Common myeloid progenitor, CD34-positive (primary cell): Measurements from ENCODE around the gene TSC22D2.

Experiments
- CTCF ChIA-PET: fragments of 350-600 bp; sonication (Branson Sonifier 250); formaldehyde crosslinking; loops from one replicate; lab custom pipeline; 2021; ENCODE audit warnings: antibody characterized with exemption; lab: Charles Lee
- POLR2A ChIA-PET: fragments of 350-600 bp; sonication (Branson Sonifier 250); formaldehyde crosslinking; loops from one replicate; lab custom pipeline; 2021; ENCODE audit warnings: antibody characterized with exemption; lab: Charles Lee
- DNase-seq, 3 donors: peaks; one replicate each; pipeline versions ENCODE4 v3.0.0 to v3.0.0-alpha.2; 2013
- H3K27ac ChIP-seq, 2 experiments: 1 replicate in 1 of 2; 2 replicates in 1 of 2; pipeline ENCODE4 v1.7.0; 2013; ENCODE audit warnings: inconsistent platforms in 2 of 2, low read length in 2 of 2, mild to moderate bottlenecking in 2 of 2, low read depth in 1 of 2, moderate library complexity in 1 of 2; ENCODE audit not compliant: severe bottlenecking in 2 of 2, insufficient read depth in 1 of 2, poor library complexity in 1 of 2
- H3K27me3 ChIP-seq, 5 experiments: replicated peaks in 2 of 5; 1 replicate in 3 of 5; 2 replicates in 2 of 5; pipeline versions ENCODE4 v1.6.1 to v1.7.0; 2013; ENCODE audit warnings: low read length in 4 of 5, mild to moderate bottlenecking in 2 of 5, moderate library complexity in 2 of 5, inconsistent platforms in 1 of 5; ENCODE audit not compliant: insufficient read depth in 5 of 5, control insufficient read depth in 4 of 5
- H3K36me3 ChIP-seq, 4 experiments: 1 replicate in 2 of 4; 2 replicates in 2 of 4; pipeline versions ENCODE4 v1.6.1 to v1.7.0; 2013; ENCODE audit warnings: low read length in 3 of 4, control low read depth in 1 of 4, mild to moderate bottlenecking in 1 of 4; ENCODE audit not compliant: control insufficient read depth in 4 of 4, insufficient read depth in 4 of 4
- H3K4me1 ChIP-seq, 4 experiments: 1 replicate in 3 of 4; 2 replicates in 1 of 4; pipeline versions ENCODE4 v1.6.1 to v1.7.1; 2013; ENCODE audit warnings: low read length in 3 of 4, mild to moderate bottlenecking in 3 of 4, control low read depth in 1 of 4, inconsistent platforms in 1 of 4, moderate library complexity in 1 of 4; ENCODE audit not compliant: control insufficient read depth in 4 of 4, insufficient read depth in 4 of 4; ENCODE audit errors: control extremely low read depth in 1 of 4
- H3K4me3 ChIP-seq, 7 experiments: 1 replicate in 4 of 7; 2 replicates in 3 of 7; pipeline versions ENCODE4 v1.5.1 to v1.7.0; 2013; ENCODE audit warnings: mild to moderate bottlenecking in 7 of 7, low read length in 6 of 7, moderate library complexity in 6 of 7, inconsistent platforms in 2 of 7, low read depth in 2 of 7, control low read depth in 1 of 7; ENCODE audit not compliant: insufficient read depth in 4 of 7, control insufficient read depth in 1 of 7; ENCODE audit errors: extremely low read depth in 1 of 7
- H3K9me3 ChIP-seq, 5 experiments: 1 replicate in 4 of 5; 2 replicates in 1 of 5; pipeline versions ENCODE4 v1.6.1 to v1.7.1; 2013; ENCODE audit warnings: low read length in 4 of 5, mild to moderate bottlenecking in 2 of 5, inconsistent platforms in 1 of 5, low read depth in 1 of 5, moderate library complexity in 1 of 5; ENCODE audit not compliant: control insufficient read depth in 4 of 5, insufficient read depth in 2 of 5; ENCODE audit errors: control extremely low read depth in 1 of 5
- WGBS: methylation state at CpG from one replicate; pipeline ENCODE4 v1.1.5; 2013; ENCODE audit not compliant: insufficient coverage; 5-methylcytosine and 5-hydroxymethylcytosine counted together

TSC22D2 gene

DNA sequence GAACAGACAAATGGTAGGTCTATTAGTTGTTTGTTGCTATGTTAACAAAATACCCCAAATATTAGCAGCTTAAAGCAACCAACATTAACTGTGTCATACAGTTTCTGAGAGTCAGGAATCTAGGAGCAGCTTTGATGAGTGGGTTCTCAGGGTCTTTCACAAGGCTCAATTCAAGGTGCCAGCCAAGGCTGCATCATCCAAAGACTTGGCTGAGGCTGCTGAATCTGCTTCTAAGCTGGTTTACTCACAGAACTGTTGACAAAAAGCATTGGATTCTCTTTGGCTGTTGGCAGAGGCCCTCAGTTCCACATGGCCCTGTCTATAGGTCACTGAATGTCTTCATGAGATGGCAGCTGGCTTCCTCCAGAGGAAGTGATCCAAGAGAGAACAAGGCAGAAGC lies 40.3 kb upstream of the TSC22D2 start:
- CTCF ChIA-PET = interaction anchor here (0.9 to 1.2 kb wide), 3 partner anchors 18 to 26 kb away, joined by 3 read pairs; no protein-coding TSS in a partner anchor

DNA sequence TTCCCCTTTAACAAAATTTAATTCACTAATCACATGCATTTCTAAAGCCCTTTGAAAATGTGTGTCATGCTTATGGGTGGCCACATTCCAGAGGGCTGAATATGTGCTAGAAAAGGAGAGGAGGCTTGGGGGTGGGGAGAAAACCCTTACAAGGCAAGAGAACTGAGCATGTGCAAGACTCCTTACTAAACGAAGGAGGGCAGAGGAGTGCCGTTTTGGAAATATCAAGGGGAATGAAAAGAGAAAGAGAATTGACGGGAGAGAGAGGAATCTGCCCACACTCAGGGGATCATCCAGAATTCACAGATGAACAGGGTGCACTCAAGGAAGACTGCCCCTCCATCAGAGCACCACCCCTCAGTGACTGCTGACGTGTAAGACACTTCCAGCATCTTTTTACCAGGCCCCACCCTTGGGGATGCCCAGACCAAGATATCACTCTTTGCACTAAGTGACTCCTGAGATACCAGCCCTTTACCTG lies 37.9 kb upstream of the TSC22D2 start:
- peaks cover 0 to 3% (median 0%) of the 10 kb centered on the region in 5 experiments for H3K9me3 ChIP-seq
- H3K4me3 ChIP-seq = no peak overlapping the region
- POLR2A ChIA-PET = no interaction called here
- no peak overlapping the region for H3K27ac ChIP-seq
- H3K36me3 ChIP-seq = no peaks in the 10 kb centered on the region
- WGBS = 92% methylated on average over 2 of the region's 4 CpGs
- no peaks in the 10 kb centered on the region for H3K27me3 ChIP-seq
- H3K4me1 ChIP-seq = no peaks in the 10 kb centered on the region
- CTCF ChIA-PET = no interaction called here
- DNase-seq = no peak

More for the DNA sequence above, 40.3 kb upstream of the TSC22D2 start:
- no peaks in the 10 kb centered on the region for H3K4me1 ChIP-seq
- DNase-seq = no peak
- no peaks in the 10 kb centered on the region for H3K36me3 ChIP-seq
- no peaks in the 10 kb centered on the region for H3K9me3 ChIP-seq
- POLR2A ChIA-PET = no interaction called here
- no peak overlapping the region for H3K27ac ChIP-seq
- H3K27me3 ChIP-seq = no peaks in the 10 kb centered on the region
- no peak overlapping the region for H3K4me3 ChIP-seq

DNA sequence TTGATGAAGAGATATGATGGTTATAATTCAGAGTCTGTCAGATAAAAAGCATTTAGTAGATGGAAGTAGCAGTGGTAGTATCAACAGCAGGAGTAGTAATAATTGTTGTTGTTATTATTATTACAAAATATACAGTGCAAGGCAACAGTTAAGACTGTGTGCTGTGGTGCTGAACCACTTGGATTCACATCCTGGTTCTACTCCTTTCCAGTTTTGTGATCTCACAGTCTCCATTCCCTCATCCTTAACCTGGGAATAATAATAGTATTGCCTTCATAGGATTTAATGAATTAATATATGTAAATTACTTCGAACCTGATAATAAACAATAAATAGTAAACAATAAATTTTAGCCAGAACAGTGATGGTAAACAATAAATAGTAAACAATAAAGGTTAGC lies 37.1 kb upstream of the TSC22D2 start:
- H3K4me3 ChIP-seq = no peak overlapping the region
- H3K36me3 ChIP-seq = no peaks in the 10 kb centered on the region
- H3K27ac ChIP-seq = no peak overlapping the region
- WGBS = no CpG with 5 or more reads among the region's 1 CpG
- peaks cover 0 to 3% (median 0%) of the 10 kb centered on the region in 5 experiments for H3K9me3 ChIP-seq
- ChIA-PET CTCF (no interaction called here), POLR2A (no interaction called here)
- H3K4me1 ChIP-seq = no peaks in the 10 kb centered on the region
- no peak for DNase-seq
- H3K27me3 ChIP-seq = no peaks in the 10 kb centered on the region

DNA sequence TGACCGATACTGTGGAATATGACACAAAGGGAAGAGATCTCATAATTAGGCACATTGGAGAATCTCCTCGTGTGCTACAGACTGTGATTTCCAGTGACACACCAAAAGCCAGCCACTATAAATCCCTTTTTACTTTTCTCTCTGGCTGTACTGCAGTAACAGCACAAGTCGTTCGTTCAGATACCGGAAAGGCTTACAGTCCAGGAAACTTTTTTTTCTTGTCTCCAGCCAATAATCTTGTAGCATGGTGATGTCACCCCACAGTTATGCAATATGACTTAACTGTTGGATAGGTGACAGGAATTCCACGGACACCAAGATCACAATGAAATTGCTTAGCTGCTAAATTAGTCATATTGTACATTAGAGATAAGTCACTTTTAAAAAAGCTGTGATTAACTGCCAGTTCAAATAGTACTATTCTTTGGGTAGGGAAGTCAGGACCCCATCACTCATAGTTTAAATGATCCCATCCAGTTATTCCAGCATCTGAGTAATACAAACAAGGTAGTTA lies 36.3 kb upstream of the TSC22D2 start:
- no peaks in the 10 kb centered on the region for H3K27me3 ChIP-seq
- 100% methylated on average over 3 of the region's 6 CpGs for WGBS
- POLR2A ChIA-PET = interaction anchor here (1.2 kb wide), 1 partner anchor 36 kb away, joined by 4 read pairs; the partner anchor contains the start of gene TSC22D2
- no peak overlapping the region for H3K27ac ChIP-seq
- H3K4me1 ChIP-seq = no peaks in the 10 kb centered on the region
- H3K9me3 ChIP-seq = peaks cover 0 to 3% (median 0%) of the 10 kb centered on the region in 5 experiments
- no peak overlapping the region for H3K4me3 ChIP-seq
- H3K36me3 ChIP-seq = no peaks in the 10 kb centered on the region
- peak in 2 of 3 donors; percentile 20 to 22 for DNase-seq
- CTCF ChIA-PET = no interaction called here

DNA sequence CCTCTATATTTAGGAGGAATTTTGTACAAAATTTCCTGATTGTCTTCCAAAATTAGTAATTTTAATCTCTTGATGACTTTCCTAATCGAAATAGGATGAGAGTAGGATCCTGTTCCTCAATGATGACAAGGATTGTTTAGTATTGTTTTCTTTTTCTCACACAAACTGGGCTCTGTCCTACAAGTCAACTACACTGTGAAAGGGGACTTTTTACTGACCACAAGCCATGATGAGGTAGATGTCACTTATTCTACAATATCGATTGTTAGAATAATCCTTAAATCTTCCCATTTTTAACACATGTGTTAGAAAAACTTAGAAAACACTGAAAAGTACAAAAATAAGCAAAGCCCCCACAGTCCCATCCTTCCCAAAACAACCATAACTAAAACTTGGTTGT lies 35.8 kb upstream of the TSC22D2 start:
- no peak for DNase-seq
- Histone ChIP-seq H3K27me3 (no peaks in the 10 kb centered on the region), H3K27ac (no peak overlapping the region), H3K36me3 (no peaks in the 10 kb centered on the region), H3K4me1 (no peaks in the 10 kb centered on the region), H3K9me3 (peaks cover 0 to 3% (median 0%) of the 10 kb centered on the region in 5 experiments), H3K4me3 (no peak overlapping the region)
- 100% methylated on average over 1 of the region's 2 CpGs for WGBS
- POLR2A ChIA-PET = interaction anchor here (1.2 kb wide), 1 partner anchor 36 kb away, joined by 4 read pairs; the partner anchor contains the start of gene TSC22D2
- CTCF ChIA-PET = interaction anchor here (1.5 kb wide), 1 partner anchor 10 kb away, joined by 3 read pairs; no protein-coding TSS in a partner anchor

DNA sequence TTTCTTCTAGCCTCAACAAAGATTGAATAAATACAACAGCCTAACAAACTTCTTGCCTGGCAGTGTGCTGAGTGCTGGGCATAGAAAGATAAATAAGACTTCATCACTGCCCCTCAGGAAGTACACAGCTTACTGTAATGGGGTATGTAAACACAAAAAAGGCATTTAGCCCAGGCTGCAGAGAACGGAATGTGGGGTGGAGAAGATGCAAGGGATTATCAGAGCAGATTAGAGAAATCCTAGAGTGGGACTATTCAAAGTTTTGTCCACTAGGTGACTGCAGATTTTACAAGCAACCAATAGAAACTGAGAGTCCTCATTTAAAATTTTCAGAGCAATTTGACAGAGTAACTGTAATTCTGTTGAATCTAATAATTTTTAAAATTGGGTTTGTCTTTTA lies 35.4 kb upstream of the TSC22D2 start:
- CTCF ChIA-PET = interaction anchor here (1.5 kb wide), 1 partner anchor 10 kb away, joined by 3 read pairs; no protein-coding TSS in a partner anchor
- H3K27ac ChIP-seq = no peak overlapping the region
- 100% methylated on average over 1 of the region's 1 CpG for WGBS
- H3K9me3 ChIP-seq = peaks cover 0 to 3% (median 0%) of the 10 kb centered on the region in 5 experiments
- DNase-seq = no peak
- POLR2A ChIA-PET = interaction anchor here (1.2 kb wide), 1 partner anchor 35 kb away, joined by 4 read pairs; the partner anchor contains the start of gene TSC22D2
- H3K4me3 ChIP-seq = no peak overlapping the region
- no peaks in the 10 kb centered on the region for H3K4me1 ChIP-seq
- H3K36me3 ChIP-seq = no peaks in the 10 kb centered on the region
- H3K27me3 ChIP-seq = no peaks in the 10 kb centered on the region

DNA sequence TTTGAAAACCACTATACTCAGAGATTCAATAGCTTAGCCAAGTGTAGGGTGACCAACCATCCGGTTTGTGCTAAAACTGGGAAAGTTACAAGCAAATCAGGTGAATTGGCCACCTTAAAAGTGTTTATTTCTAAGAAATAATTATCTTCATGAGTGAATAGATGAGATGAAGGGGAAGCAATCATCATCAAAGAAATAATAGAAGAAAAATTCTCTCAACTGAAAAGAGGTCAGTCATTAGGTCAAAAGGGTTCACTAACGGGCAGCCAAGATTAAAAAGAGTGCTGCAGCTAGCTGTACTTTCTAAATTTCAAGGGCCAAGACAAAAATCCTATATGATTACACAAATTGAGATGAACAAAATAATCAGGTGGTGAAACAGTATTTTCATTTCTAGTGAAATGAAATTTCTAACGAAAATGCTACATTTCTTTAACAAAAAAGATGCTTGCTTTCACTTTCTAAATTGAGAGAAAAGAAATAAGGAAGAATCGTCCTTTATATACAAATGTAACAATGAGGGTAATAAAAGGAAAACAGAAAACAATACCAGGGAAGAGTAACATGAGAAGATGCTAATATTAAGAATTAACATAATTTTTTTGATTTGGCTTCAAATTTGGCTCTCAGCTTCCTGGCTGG lies 34.7 kb upstream of the TSC22D2 start:
- Histone ChIP-seq H3K4me1 (no peaks in the 10 kb centered on the region), H3K4me3 (peak overlapping the region in 1 of 7 experiments; percentile 36), H3K27ac (no peak overlapping the region), H3K9me3 (peaks cover 0 to 3% (median 0%) of the 10 kb centered on the region in 5 experiments), H3K27me3 (no peaks in the 10 kb centered on the region), H3K36me3 (no peaks in the 10 kb centered on the region)
- no CpG with 5 or more reads among the region's 4 CpGs for WGBS
- POLR2A ChIA-PET = no interaction called here
- CTCF ChIA-PET = interaction anchor here (1.5 kb wide), 1 partner anchor 9 kb away, joined by 3 read pairs; no protein-coding TSS in a partner anchor
- no peak for DNase-seq
